H1 (cell line): ENCODE measurements around the gene KLHL7. TPM values are rescaled to one million over a fixed set of nuclear protein-coding genes. Genes with fewer than 3 reads are reported as not detected.

ENCODE experiments used
- CREB1 ChIP-seq: IDR thresholded peaks from 2 replicates; pipeline ENCODE4 v1.6.1; 2012; ENCODE audit warnings: inconsistent platforms
- CTBP2 ChIP-seq: IDR thresholded peaks from 2 replicates; pipeline ENCODE4 v1.7.0; 2011; ENCODE audit warnings: borderline replicate concordance, mild to moderate bottlenecking, moderate library complexity, mixed read lengths, low read length; ENCODE audit not compliant: insufficient read depth, insufficient read length
- GTF2F1 ChIP-seq: IDR thresholded peaks from 2 replicates; pipeline ENCODE4 v1.6.1; 2012; ENCODE audit warnings: low read depth, low read length, improper control_type of control experiment, borderline replicate concordance
- POLR2AphosphoS5 ChIP-seq: IDR thresholded peaks from 2 replicates; pipeline ENCODE4 v1.6.1; 2011; ENCODE audit warnings: low read depth, low read length
- TAF1 ChIP-seq: IDR thresholded peaks from 2 replicates; pipeline ENCODE4 v1.6.1; 2011; ENCODE audit warnings: mild to moderate bottlenecking, low read depth, low read length
- polyA plus RNA-seq, 7 experiments: library from polyadenylated mRNA; depleted of rRNA in 3 of 7; stranded (reverse) in 5 of 7; unstranded in 2 of 7; fragments of >200 nt in 5 of 7; fragments of 200-250 nt in 2 of 7; gene quantifications; 1 replicate in 5 of 7; 2 replicates in 1 of 7; 4 replicates in 1 of 7; pipeline versions ENCODE4 v1.2.1 to v1.2.3, GENCODE V29; 2011 to 2013; ENCODE audit warnings: missing spikeins in 2 of 7, mixed read lengths in 2 of 7
- total RNA-seq: library from RNA; stranded (reverse); fragmentation: NEBNext Ultra II Directional; extraction: Animal tissue kit (Norgen Biotek cat#: 25700); gene quantifications from 2 replicates; pipeline ENCODE4 v1.2.1, GENCODE V29; 2021
- TF ChIP-seq, protein P1 (sequence below): IDR thresholded peaks from 2 replicates; pipeline ENCODE4 v1.6.1; 2012; ENCODE audit warnings: inconsistent platforms

KLHL7 gene
- total and polyA plus RNA-seq, 2 of the 8 experiments (the other 6 are each of a cell fraction or from before 2014, with no cell fraction given) = 65.3 to 115 TPM

GRCh38 chr7:23133797-23134196 lies 28.2 kb downstream of the KLHL7 start (continued):
- no peak for TF ChIP-seq POLR2AphosphoS5
- TF ChIP-seq CREB1 = no peak
- no peak for TF ChIP-seq TAF1
- TF ChIP-seq CTBP2 = no peak
- TF ChIP-seq GTF2F1 = no peak
- TF ChIP-seq, protein P1, sequence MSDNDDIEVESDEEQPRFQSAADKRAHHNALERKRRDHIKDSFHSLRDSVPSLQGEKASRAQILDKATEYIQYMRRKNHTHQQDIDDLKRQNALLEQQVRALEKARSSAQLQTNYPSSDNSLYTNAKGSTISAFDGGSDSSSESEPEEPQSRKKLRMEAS = no peak
